NCI-H2171 (cell line): Measurements from ENCODE around the gene APBB2.

Experiments
- DNase-seq: peaks from one replicate; lab custom pipeline; 2025; lab: John Stamatoyannopoulos, UW

The APBB2 gene

DNA sequence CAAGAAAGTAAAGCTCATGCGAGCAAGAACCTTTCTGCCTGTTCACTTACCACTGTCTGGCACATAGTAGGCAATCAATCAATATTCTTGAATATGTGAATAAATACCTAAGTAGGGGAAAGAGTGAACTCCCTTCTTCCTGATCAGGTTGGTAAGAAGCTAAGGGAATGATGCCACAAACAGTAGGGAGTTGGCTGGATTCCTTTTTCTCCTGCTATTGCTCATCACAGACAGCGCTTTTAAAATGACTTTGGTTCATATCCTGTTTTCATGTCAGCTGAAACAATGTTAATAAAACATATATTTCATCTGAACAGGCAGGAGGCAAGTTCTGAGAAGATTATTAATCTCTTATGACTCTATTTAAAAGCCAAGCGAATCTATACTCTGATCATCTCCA lies 365.4 kb downstream of the APBB2 start:
- DNase-seq: no peak

DNA sequence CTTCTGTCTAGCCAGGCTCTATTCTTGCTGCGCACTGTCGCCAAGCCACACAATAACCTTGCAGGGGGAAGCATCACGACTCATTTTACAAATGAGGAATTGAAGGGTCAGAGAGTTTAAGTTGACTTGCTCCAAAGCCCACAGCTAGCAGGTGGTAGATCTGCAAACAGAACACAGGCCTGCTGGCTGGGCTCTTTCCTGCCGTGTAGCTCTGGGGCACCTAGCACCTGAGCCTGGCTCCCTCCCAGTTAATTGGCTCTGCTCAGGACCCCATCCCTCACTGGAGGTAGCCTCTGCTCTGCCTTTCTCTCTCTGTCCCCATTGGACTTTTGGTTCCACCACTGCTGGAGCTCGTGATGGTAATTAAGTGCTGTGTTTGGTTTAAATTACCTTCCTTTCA lies 366.1 kb downstream of the APBB2 start:
- no peak for DNase-seq

DNA sequence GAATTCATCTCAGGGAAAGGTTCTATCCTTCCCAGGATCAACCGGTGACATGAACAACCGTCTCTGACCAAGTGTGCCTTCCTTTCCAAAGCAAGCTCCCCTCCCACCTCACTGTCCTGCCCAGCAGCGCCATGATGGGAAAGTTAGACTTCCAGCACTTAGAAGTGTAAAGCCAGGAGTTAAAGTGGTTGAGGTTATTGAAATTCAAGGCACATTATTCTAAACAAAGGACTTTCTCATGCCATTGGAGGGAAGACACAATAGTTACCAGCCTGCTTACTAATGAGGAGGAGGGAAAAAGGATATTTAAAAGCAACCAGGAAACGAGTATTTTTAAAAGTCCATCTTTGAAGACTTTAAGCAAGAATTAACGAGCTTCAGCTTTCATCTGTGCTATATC lies 367.8 kb downstream of the APBB2 start:
- DNase-seq: no peak

DNA sequence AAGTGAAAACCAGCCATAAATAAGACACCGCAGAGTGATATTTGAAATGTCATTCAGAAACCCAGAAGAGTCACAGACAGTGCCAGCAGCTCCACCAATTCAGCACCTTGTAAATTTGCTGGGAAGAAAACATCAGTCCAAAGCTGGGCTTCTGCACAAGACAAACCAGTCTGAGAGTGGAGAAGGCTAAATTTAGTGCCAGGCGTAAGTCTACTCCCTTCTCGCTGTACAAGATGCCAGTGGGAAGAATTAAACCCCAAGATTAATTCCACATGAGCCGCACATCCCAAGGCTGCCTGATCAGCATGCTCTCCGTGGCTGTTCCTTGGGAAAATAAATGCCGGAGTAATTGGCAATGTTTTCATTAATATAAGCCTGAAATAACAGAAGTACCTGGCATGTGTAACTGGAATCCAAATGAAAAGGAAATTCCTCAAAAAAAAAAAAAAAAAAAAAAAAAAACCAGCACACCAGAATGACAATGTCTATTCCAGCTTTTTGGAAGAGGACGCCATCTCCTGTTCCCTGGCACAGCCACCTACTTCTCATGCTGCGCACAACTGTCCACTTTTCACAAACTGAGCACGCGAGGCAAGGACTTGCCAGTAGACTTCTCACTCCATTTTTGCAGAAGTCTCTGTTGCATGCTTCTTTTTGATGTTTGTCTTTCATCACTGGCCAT lies 369.0 kb downstream of the APBB2 start:
- no peak for DNase-seq

DNA sequence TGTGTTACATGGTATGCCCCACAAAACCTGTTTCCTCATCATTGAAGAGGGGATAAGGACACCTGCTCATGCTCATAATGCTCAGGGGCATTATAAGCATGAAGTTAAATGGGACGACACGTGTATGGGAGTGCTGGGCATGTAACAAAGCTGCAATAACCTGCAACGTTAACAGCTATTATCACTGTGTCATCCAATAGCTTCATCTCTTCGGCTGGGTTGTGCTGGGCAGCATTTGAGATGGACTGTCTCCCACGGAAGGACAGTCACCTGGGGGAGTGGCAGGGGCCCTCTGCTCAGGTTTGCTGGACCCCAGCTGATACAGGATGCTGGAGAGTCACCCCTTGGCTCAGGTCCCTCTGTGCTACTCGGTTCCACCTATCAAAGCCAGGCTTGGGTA lies 370.1 kb downstream of the APBB2 start:
- DNase-seq: no peak

DNA sequence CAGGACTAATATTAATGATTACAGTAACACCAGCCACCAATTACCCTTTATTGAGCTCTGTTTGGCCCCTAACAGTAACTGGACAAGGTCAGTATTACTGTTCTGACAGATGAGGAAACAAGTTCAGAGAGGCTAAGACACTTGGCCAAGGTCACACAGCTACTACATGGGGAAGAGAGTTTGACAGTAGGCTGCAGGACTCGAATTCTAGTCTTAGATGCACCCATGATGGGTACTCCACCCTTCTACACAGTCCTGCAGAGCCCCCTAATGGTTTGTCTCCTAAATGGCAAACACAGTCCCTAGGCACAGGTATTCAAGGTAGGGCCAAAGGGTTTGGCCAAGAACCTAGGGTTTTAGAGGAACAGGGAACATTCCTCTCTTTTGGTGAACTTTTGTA lies 370.6 kb downstream of the APBB2 start:
- no peak for DNase-seq

DNA sequence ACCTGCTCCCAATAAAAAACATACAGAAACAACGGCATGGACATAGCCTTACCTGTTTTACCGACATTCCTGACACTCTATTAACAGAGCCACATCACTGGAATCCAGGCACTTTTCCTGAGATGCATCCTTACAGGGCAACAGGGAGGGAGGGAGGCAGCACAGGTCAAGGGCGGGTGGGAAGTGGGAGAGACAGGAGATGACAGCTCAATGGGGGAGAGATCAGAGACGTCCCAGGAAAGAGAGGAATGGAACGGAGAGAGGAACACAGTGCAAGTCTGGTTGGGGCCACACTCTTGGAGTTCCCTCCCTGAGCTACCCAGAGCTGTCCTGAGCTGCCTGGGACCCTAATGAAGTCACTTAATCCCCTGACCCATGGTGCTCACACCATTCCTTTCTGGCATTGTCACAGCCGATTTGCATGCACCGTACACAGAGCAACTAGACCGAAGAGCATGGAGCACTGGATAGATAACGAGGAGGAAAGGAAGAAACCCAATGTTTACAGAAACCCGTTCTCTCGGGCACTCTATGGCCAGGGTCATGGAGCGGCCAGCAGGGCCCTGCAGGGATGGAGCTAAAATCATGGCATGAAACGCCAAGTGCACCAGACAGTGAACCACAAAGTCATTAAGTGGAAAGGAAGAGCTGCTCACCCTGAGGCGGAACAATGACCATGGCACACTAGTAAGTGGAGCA lies 371.5 kb downstream of the APBB2 start:
- DNase-seq: no peak

DNA sequence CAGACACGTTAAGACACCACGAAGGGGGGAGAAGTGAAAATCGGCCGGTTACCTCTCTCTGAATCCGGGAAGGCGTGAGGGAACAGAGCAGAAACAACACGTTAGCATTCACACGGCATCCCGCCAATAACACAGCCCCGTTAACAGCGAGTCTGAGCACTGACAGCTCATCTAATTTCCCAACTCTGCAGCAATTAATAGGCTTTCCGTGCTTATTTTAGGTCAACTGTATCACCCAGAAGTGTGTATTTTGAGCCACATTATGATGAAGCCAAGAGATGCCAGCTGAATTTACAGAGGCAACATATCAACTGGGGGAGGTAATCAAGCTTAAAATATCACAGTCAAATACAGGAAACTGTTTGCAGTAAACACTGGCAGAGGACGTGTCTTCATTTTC lies 372.0 kb downstream of the APBB2 start:
- DNase-seq: no peak

DNA sequence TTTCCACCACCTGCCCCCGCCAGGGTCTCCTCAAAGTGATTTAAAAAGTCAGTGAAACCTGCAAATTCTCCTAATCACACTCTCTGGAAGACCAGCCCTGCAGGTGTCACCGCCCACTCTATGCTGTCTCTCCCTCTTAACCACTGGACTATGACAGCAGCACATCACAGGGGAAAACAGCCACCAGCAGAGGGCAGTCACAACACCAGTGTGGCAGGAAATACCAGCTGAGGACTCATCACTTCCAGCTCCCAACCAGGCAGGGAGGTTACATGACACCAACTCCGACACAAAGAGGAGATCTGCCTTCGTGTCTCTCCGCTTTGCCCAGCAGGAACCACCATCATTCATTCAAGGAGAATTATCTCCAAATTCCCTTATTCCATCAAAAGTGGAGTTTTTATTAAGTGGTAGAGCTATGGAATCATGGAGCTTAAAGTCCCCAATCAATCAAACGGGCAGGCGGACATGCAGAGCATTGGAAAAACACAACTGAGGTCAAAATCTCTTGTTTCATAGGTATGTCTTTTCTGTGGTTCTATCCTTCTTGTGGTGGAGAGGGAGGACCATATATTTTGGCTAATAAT lies 373.3 kb downstream of the APBB2 start:
- no peak for DNase-seq

DNA sequence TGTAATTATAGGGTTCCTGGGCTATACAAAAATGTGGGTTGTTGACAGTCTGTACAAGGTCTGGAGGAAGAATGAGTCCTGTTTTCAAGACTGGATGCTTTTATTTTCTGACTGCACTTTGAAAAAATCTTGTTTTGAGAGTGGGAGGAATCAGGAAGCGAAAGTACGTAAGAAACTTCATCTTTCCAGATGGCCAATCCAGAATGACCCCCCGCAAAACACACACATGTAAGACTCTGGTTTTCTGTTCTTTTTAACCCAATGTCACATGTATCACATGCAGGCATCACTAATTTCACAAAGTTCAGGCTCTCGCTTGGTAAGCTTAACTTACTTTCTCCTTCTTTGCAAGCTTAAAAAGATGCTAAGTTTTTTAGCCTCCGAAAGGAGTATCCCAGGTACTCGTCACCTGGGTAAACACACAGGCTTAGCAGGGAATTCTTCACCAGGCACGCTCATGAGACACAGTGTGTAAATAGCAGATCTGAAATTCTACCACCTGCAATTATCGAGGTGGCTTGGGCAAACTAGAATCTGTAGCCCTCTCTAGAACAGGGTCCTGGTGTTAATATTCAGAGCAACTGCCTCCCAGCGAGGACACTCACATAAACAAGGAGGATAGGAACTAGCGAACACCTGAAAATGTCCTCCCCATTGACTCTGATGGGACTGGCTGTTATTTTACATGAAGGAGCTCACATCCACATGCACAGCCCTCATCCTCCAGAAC lies 373.9 kb downstream of the APBB2 start:
- no peak for DNase-seq

DNA sequence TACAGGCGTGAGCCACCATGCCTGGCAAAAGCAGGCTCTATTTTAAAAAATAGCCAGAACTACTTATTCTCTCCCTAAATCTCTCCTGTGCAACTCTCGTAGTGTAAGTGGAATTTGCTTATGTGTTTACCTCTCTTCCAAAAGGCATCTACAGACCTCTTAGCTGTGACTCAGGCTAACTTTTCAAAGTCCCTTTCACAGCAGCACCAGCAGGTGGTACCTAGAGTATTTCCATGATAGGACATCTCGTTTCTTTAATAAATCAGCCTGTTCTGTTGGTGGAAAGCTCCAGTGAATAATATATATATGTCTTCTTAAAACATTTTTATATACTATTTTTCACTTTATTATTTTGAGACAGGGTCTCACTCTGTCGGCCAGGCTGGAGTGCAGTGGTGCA lies 375.6 kb downstream of the APBB2 start:
- no peak for DNase-seq

DNA sequence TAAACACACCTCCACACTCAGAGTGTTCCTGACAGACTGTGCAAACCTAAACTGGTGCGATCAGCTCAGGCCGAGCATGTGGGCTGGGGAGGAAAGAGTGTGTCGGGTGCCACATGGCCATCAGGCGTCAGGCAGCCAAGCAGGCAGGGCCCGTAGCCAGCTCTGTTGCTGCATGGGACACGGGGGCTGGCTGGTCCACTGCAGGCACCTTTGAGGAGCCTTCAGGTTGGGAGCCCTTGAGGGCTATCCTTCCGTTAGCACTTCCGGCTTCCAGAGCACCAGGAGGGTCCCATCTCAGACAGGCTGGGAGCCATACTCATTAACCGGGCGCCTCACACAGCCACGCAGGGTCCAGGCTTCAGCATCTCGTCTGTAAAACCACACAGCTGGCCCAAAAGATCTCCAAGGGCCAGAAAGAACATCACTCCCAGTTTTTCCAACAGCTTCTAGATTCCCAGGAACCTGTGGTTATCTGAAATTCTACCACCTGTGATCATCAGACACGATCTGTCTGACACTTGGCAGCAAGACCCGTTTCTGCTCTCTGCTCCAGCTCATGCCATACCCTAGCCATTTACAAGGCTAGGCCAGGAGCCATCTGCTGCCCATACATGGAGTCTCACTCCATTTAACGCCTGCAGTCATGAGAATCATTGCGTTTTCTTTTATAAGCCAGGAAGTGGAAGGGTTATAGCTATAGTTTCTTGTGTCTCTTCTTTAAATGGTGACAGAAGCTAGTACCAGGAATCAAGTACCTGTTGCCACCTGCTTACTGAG lies 377.1 kb downstream of the APBB2 start:
- no peak for DNase-seq

DNA sequence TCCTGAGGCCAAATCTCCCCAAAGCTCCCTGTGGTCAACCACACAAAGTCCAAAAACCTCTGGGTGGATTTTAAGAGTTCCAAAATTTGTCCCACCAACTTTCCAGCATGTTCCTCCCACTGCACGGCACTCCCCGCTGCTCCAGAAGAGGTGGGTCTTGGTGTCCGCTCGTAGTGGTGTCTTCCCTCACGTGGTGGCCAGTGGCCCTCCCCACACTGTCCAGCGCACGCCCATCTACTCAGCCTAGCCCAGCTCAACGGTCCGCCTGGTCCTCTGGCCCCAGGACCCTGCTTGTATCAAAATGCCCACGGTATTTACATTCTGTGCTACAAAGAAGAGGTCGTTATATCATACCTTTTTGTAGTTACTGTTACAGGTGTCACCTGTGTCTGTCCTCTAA lies 381.1 kb downstream of the APBB2 start:
- DNase-seq: no peak

DNA sequence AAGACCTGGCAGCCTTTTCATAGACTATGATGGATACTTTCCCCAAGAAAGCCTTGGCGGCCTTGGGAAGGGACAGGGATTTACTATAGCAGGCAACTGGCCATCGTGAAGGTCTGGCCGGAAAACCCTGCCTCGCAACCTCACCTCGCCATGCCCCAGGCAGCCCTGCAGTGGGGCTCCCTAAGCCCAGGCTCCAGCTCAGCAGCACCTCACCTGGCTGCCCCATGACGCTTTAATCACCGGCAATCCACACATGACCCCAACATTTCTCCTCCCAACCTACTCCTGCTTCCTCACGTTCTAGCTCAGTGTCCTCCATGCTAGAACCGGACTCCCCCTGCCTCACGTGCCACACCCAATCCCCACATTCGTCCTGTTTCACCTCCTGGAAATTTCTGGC lies 382.2 kb downstream of the APBB2 start:
- no peak for DNase-seq

DNA sequence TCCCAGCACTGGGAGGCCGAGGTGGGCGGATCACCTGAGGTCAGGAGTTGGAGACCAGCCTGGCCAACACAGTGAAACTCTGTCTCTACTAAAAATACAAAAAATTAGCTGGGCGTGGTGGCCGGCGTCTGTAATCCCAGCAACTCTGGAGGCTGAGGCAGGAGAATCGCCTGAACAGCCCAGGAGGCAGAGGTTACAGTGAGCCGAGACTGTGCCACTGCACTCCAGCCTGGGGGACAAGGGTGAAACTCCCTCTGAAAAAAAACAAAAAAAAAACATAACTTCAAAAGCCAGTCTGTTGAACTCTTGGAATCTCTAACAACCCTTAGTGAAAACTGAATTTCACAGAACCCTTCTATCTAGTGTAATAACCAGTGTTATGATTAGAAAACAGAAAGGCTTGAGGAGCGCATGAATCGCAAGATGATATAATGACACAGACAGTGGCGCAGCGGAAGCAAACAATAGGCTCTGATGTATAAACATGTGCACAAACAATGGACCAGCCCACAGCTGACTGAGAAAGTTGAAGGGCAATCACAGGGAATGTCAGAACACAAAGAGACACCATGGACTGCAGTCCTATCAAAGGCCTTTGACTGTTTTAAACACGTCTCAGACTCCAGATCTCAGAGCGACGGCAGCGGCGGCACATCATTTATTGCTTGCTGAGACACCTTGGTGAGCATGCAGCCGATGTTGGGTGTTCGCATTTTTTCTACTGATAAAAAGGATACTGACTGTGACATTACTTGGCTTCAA lies 383.0 kb downstream of the APBB2 start:
- DNase-seq: no peak

DNA sequence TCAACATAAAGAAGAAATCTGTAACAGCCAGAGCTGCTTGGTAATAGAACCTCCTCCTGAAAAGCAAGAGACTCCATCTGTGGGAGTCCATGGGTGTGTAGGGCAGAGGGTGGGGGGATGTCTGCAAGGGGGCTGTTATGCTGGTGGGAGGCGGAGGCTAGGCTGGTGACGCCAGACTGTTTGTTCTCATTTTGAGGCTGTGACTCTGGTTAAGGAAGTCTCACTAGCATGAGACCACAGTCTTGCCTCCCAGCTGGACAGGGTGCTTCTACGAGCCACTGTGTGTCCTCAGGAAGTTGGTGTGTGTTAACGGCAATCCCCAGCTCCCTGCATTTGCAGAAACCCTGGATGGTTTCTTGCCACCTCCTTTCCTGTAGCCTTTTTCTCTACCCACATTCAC lies 384.8 kb downstream of the APBB2 start:
- DNase-seq: no peak

DNA sequence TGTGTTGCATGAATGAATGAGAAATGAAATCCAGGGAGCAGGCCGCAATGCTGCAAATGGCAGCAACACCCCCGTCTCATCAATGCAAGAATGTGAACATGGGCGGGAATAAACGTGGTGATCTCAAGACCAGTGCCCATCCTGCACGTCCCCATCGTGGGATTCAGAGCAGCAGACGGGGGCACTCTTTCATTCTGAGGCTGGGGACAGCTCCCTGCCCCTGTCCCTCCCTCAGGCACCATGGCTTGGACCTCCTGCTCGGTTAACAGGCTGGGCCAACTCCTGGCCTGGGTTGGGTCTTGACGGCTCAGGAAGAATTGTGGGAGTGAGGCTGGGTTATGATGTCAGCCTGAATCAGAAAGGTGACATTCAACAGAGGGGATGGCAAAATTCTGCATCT lies 385.7 kb downstream of the APBB2 start:
- DNase-seq: no peak

DNA sequence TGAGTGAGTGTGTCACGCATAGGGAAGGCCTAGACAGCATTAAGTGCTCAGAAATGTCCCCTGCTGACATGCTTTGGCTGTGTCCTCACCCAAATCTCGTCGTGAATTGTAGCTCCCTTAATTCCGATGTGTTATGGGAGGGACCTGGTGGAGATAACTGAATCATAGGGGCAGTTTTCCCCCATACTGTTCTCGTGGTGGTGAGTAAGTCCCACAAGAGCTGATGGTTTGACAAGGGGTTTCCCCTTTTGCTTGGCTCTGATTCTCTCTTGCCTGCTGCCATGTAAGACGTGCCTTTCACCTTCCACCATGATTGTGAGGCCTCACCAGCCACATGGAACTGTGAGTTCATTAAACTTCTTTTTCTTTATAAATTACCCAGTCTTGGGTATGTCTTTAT lies 386.6 kb downstream of the APBB2 start:
- no peak for DNase-seq

DNA sequence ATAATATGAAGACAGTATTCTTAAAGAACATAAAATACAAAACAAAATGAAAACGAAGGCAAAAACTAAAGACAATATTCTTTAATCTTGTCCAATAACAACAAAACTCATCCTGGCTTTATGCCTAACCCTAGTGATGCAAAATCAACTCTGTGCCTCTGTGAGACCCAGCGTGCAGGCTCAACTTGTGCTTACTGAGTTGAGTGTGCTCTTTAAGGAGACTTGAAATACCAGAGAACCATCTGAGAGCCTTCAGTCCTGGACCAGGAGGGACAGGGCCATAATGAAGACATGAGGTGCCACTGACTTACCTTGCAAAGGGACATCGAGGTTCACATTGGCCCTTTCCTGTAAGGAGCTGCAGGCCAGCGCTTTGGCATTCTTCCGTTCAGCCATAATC lies 387.5 kb downstream of the APBB2 start:
- DNase-seq: no peak

DNA sequence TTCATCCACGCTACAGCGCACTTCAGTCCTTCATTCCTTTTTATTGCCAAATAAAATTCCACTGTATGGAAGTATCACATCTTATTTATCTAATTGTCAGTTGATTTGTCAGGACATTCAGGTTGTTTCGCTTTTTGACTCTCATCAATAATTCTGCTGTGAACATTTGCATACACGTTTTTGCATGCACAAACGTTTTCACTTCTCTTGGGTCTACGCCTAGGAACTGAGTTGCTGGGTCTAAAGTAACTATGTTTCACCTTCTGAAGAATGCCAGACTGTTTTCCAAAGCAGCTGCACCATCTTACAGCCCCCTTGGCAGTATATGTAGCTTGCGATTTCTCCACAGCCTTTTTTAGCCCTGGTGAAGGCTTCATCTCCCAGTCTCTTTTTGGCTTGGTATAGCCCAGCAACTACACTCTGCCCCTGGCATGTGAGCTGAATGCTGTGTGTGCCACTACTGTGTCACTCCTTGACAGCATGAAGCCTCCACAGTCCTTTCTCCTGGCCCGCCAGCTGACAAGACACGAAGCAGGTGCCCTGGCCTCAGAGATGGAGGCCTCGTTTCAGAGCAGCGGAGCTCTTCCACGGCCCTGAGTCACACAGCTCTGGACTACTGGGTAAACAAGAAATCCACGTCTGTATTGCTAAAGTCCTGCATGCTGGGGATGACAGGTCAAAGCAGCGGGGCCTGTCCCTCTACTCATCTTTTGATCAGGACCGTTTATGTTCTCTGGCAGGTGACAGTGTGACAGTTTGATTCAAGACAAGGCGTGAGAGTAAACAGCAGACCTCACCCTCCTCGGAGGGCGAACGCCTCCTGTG lies 389.1 kb downstream of the APBB2 start:
- DNase-seq: no peak
